HG03196 (cell line): ENCODE measurements around the gene SRPRA.
"Not testable (repeated sequence)": the region's sequence is repeated elsewhere in the genome, so short reads cannot be mapped to it uniquely, and the experiment has no call there.

Source experiments
- ATAC-seq: cut with Tn5 transposase; IDR thresholded peaks from one replicate; pipeline ENCODE4 v1.9.1; 2021; ENCODE audit not compliant: unreplicated experiment

Gene SRPRA, protein sequence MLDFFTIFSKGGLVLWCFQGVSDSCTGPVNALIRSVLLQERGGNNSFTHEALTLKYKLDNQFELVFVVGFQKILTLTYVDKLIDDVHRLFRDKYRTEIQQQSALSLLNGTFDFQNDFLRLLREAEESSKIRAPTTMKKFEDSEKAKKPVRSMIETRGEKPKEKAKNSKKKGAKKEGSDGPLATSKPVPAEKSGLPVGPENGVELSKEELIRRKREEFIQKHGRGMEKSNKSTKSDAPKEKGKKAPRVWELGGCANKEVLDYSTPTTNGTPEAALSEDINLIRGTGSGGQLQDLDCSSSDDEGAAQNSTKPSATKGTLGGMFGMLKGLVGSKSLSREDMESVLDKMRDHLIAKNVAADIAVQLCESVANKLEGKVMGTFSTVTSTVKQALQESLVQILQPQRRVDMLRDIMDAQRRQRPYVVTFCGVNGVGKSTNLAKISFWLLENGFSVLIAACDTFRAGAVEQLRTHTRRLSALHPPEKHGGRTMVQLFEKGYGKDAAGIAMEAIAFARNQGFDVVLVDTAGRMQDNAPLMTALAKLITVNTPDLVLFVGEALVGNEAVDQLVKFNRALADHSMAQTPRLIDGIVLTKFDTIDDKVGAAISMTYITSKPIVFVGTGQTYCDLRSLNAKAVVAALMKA

GRCh38 chr11:126268708-126269579 is at the start of gene SRPRA, which contains the start of gene FOXRED1:
Gene SRPRA (minus strand): TSS chr11:126268895. CDS start chr11:126268804, 91 bp downstream.
Gene FOXRED1 (plus strand): TSS chr11:126269154. CDS start chr11:126269207, 53 bp downstream.
- peak; percentile 99 for ATAC-seq

GRCh38 chr11:126317756-126318573 is 49.3 kb upstream of the SRPRA start:
- ATAC-seq: peak; percentile 42

DNA sequence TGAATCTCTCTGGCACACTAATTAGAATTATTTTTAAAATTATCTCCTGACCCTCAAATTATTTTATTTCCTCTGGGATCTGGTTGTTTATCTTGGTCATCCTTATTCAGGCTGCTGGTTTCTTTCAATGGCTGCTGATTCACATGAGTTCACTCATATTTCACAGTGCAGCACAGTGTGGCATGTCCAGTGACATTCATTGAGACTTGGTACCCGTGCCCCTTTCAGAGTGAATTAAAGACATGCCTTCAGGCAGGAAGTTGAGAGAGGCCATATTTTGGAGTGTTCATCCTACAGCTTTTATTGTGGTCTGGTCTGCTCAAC is 48.7 kb upstream of the SRPRA start:
- no peak for ATAC-seq

DNA sequence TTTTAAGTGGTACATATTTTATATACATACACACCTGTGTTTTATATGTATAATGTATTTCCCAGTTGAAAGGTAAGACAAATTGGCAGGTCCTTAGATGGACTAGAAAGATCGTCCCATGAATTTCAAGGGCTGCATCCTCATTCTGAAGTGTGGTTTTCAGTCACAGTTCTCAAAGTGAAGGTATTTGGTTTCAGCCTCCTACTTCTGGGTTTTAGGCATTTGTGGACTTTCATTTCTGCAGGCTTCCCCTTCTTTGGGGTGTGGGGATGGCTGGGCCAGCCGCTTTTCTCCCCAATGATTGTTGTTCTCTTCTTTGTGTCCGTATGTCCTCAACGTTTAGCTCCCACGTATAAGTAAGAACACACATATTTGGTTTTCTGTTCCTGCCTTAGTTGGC is 45.1 kb upstream of the SRPRA start:
- no peak for ATAC-seq

- no peak for ATAC-seq
Observed at GRCh38 chr11:126312961-126313360, 44.3 kb upstream of the SRPRA start.

GRCh38 chr11:126311401-126312291 is 43.0 kb upstream of the SRPRA start:
- ATAC-seq: peak; percentile 65

GRCh38 chr11:126310992-126311310 is 42.3 kb upstream of the SRPRA start:
- ATAC-seq: no peak

GRCh38 chr11:126310200-126310991 is 41.7 kb upstream of the SRPRA start:
- peak; percentile 46 for ATAC-seq

- ATAC-seq: not testable (repeated sequence)
Observed at GRCh38 chr11:126308771-126309170, 40.1 kb upstream of the SRPRA start.

GRCh38 chr11:126308271-126308671 is 39.6 kb upstream of the SRPRA start:
- ATAC-seq: no peak

DNA sequence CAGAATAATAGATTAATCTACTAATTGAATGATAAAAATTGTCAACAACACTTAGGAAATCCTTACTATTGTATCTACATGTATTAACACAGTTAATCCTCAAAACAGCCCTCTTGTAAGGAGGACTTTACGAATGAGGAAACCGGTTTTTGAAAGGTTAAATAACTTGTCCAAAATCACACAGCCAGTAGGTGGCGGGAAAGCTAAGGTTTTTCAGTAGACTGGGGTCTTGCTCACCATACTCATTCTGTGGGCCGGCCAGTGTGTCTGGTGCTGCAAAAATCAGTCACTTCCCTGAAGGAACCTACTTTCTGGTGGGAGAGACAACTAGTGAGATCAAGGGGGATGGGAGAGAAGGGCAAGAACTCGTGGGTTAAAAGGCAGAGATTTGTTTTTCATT is 39.0 kb upstream of the SRPRA start:
- ATAC-seq: no peak

- ATAC-seq: peak; percentile 43
Observed at GRCh38 chr11:126305699-126306098, 37.0 kb upstream of the SRPRA start.

GRCh38 chr11:126304457-126305075 is 35.9 kb upstream of the SRPRA start:
- no peak for ATAC-seq

GRCh38 chr11:126303623-126304456 is 35.1 kb upstream of the SRPRA start, which contains the start of gene DCPS:
Gene DCPS (plus strand): TSS chr11:126304060. CDS start chr11:126304081, 21 bp downstream.
- ATAC-seq: peak; percentile 92

GRCh38 chr11:126297004-126297403 is 28.3 kb upstream of the SRPRA start:
- ATAC-seq: no peak

DNA sequence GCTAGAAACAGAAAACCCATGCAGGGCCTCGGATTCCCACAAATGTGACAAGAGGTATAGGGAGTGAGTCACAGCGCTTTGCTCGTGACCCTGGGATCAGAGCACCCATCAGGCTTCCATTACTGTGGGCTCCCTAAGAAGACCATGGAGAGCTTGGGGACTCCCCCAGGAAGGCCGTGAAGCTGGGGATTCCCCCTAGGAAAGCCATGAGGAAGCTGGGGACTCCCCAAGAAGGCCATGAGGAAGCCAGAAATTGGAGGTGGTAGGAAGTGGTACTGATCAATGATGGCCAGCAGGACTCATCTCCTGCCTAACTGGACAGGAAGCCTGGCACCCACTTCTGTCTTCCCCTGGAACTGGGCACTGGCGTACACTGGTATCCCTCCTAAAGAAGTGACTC is 25.0 kb upstream of the SRPRA start:
- ATAC-seq: no peak

- ATAC-seq: no peak
Observed at GRCh38 chr11:126290887-126291286, 22.2 kb upstream of the SRPRA start.

DNA sequence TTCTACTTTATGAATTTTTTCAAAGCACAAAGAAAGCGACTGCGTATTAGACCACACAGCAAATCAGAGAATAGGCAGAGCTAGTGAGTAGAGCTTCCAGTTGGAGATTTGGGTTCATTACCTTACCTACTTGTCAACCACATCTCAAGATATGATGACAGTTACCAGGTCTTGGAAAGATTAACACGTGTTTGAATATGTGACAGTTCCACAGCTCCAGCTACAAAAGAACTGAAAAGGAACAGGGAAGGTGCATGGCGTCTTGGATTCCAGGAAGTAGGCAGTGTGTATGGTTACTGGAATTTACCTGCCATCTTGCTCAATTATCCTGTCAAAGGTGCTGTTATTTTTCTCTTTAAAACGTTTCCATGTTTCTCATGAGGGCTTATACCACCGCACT is 19.5 kb upstream of the SRPRA start:
- no peak for ATAC-seq
